IMR-90 (cell line): ENCODE results near the gene DCDC2. TPM values are rescaled to one million over a fixed set of nuclear protein-coding genes. Genes with fewer than 3 reads are reported as not detected.

Experiments
- ATAC-seq: fragments of 200-7000 bp; cut with Tn5 transposase; 2 replicates; pipeline ENCODE4 v1.9.1; 2020; ENCODE audit warnings: low read depth, mild to moderate bottlenecking, moderate library complexity
- BruUV-seq: library from RNA; stranded (reverse); fragments of 400-500 nt; replicated peaks from 2 replicates; lab custom pipeline; 2021; lab: Mats Ljungman, UMichigan
- CTCF ChIA-PET: fragments of 300-600 bp; formaldehyde crosslinking; extraction: SDS; loops from one replicate; lab custom pipeline; 2021; ENCODE audit warnings: antibody characterized with exemption; lab: Yijun Ruan, JAX
- POLR2A ChIA-PET: fragments of 300-600 bp; sonication (Branson Sonifier 250); formaldehyde crosslinking; loops from one replicate; lab custom pipeline; 2022; ENCODE audit warnings: antibody characterized with exemption; ENCODE audit not compliant: unreplicated experiment; lab: Charles Lee
- DNase-seq: peaks from one replicate; pipeline ENCODE4 v3.0.0; 2013
- H2AFZ ChIP-seq: replicated peaks from 2 replicates; pipeline ENCODE3; 2013; ENCODE audit warnings: low read length, mild to moderate bottlenecking; ENCODE audit not compliant: poor library complexity
- H2AK5ac ChIP-seq: 2 replicates; pipeline ENCODE4 v1.6.1; 2013; ENCODE audit warnings: low read depth, low read length, inconsistent platforms
- H2AK9ac ChIP-seq: replicated peaks from 2 replicates; pipeline ENCODE3; 2013; ENCODE audit warnings: mild to moderate bottlenecking, low read depth, low read length, moderate library complexity; ENCODE audit not compliant: poor library complexity
- H2BK120ac ChIP-seq: 2 replicates; pipeline ENCODE4 v1.6.1; 2013; ENCODE audit warnings: low read depth, low read length, inconsistent platforms
- H2BK15ac ChIP-seq: 3 replicates; pipeline ENCODE4 v1.6.1; 2013; ENCODE audit warnings: low read depth, low read length, inconsistent platforms
- H2BK20ac ChIP-seq: 2 replicates; pipeline ENCODE4 v1.6.1; 2013; ENCODE audit warnings: low read depth, mild to moderate bottlenecking, inconsistent platforms, low read length, moderate library complexity
- H2BK5ac ChIP-seq: 2 replicates; pipeline ENCODE4 v1.6.1; 2013; ENCODE audit warnings: mild to moderate bottlenecking, low read depth, low read length, inconsistent platforms; ENCODE audit not compliant: poor library complexity, severe bottlenecking
- H3K14ac ChIP-seq: replicated peaks from 2 replicates; pipeline ENCODE4 v1.6.1; 2013; ENCODE audit warnings: low read depth, low read length, inconsistent platforms
- H3K18ac ChIP-seq: 2 replicates; pipeline ENCODE4 v1.6.1; 2013; ENCODE audit warnings: low read depth, low read length, control low read depth
- H3K23ac ChIP-seq: 2 replicates; pipeline ENCODE4 v1.6.1; 2013; ENCODE audit warnings: low read depth, low read length, inconsistent platforms
- H3K27ac ChIP-seq: 2 replicates; pipeline ENCODE4 v1.5.1; 2013; ENCODE audit warnings: mild to moderate bottlenecking, control low read depth, low read length; ENCODE audit not compliant: insufficient read depth
- H3K27me3 ChIP-seq: 2 replicates; pipeline ENCODE4 v1.6.1; 2013; ENCODE audit warnings: low read length; ENCODE audit not compliant: control insufficient read depth, insufficient read depth
- H3K36me3 ChIP-seq: 2 replicates; pipeline ENCODE4 v1.6.1; 2013; ENCODE audit warnings: low read length, mixed read lengths; ENCODE audit not compliant: control insufficient read depth, insufficient read depth
- H3K4ac ChIP-seq: 2 replicates; pipeline ENCODE4 v1.6.1; 2013; ENCODE audit warnings: low read depth, low read length, inconsistent platforms
- H3K4me1 ChIP-seq: 2 replicates; pipeline ENCODE4 v1.6.1; 2013; ENCODE audit warnings: low read length, mixed read lengths; ENCODE audit not compliant: control insufficient read depth, insufficient read depth
- H3K4me2 ChIP-seq: 2 replicates; pipeline ENCODE4 v1.6.1; 2013; ENCODE audit warnings: low read depth, mild to moderate bottlenecking, control low read depth, low read length, moderate library complexity
- H3K4me3 ChIP-seq: 2 replicates; pipeline ENCODE4 v1.5.1; 2013; ENCODE audit warnings: low read depth, mild to moderate bottlenecking, control low read depth, low read length, moderate library complexity; ENCODE audit not compliant: insufficient read depth
- H3K56ac ChIP-seq: 2 replicates; pipeline ENCODE4 v1.6.1; 2013; ENCODE audit warnings: low read length, inconsistent platforms; ENCODE audit not compliant: insufficient read depth; ENCODE audit errors: extremely low read depth
- H3K79me1 ChIP-seq, 2 experiments: 2 replicates each; pipeline ENCODE4 v1.6.1; 2013; ENCODE audit warnings: low read length in 2 of 2, inconsistent platforms in 1 of 2, low read depth in 1 of 2
- H3K9ac ChIP-seq: 2 replicates; pipeline ENCODE4 v1.6.1; 2013; ENCODE audit warnings: low read depth, low read length, control low read depth
- H3K9me1 ChIP-seq: 2 replicates; pipeline ENCODE4 v1.6.1; 2013; ENCODE audit warnings: low read length, inconsistent platforms; ENCODE audit not compliant: insufficient read depth
- H3K9me3 ChIP-seq: 2 replicates; pipeline ENCODE4 v1.6.1; 2013; ENCODE audit warnings: low read length; ENCODE audit not compliant: control insufficient read depth, insufficient read depth
- H4K20me1 ChIP-seq: 2 replicates; pipeline ENCODE4 v1.6.1; 2013; ENCODE audit warnings: low read length, inconsistent platforms; ENCODE audit not compliant: insufficient read depth
- H4K5ac ChIP-seq: 2 replicates; pipeline ENCODE4 v1.6.1; 2013; ENCODE audit warnings: mild to moderate bottlenecking, low read depth, low read length, control low read depth
- H4K8ac ChIP-seq, 2 experiments: 2 replicates each; pipeline ENCODE4 v1.6.1; 2013; ENCODE audit warnings: low read depth in 2 of 2, low read length in 2 of 2, control low read depth in 1 of 2, inconsistent platforms in 1 of 2
- H4K91ac ChIP-seq: 2 replicates; pipeline ENCODE4 v1.6.1; 2013; ENCODE audit warnings: low read depth, low read length, inconsistent platforms; ENCODE audit not compliant: insufficient read depth
- CHD1 ChIP-seq: IDR thresholded peaks from 2 replicates; pipeline ENCODE4 v1.6.1; 2012; ENCODE audit warnings: low read depth, low read length, improper control_type of control experiment
- FOS ChIP-seq: fragments of 150-350 bp; IDR thresholded peaks from 2 replicates; pipeline ENCODE4 v1.6.1; 2016; ENCODE audit warnings: low read depth, low read length
- MAFK ChIP-seq: IDR thresholded peaks from 2 replicates; pipeline ENCODE4 v1.6.1; 2012; ENCODE audit warnings: low read depth, low read length, improper control_type of control experiment
- MXI1 ChIP-seq: IDR thresholded peaks from 2 replicates; pipeline ENCODE4 v1.6.1; 2012; ENCODE audit warnings: low read depth, mild to moderate bottlenecking, low read length, moderate library complexity, borderline replicate concordance
- NFE2L2 ChIP-seq: fragments of 150-350 bp; IDR thresholded peaks from 2 replicates; pipeline ENCODE4 v1.6.1; 2016; ENCODE audit warnings: low read depth, mild to moderate bottlenecking, low read length
- POLR2A ChIP-seq: IDR thresholded peaks from 2 replicates; pipeline ENCODE4 v1.6.1; 2012; ENCODE audit warnings: mild to moderate bottlenecking, low read depth, low read length
- RAD21 ChIP-seq: IDR thresholded peaks from 2 replicates; pipeline ENCODE4 v1.6.1; 2012; ENCODE audit warnings: low read length, improper control_type of control experiment
- RCOR1 ChIP-seq: IDR thresholded peaks from 2 replicates; pipeline ENCODE4 v1.6.1; 2012; ENCODE audit warnings: mild to moderate bottlenecking, low read length, improper control_type of control experiment; ENCODE audit not compliant: insufficient replicate concordance
- RFX5 ChIP-seq: IDR thresholded peaks from 2 replicates; pipeline ENCODE4 v1.8.0; 2012; ENCODE audit warnings: low read depth, mild to moderate bottlenecking, low read length, moderate library complexity
- WGBS, 2 experiments: methylation state at CpG; one replicate each; pipeline versions ENCODE4 v1.1.5 to v1.1.7; 2013; ENCODE audit warnings: missing lambda C conversion rate in 2 of 2; ENCODE audit not compliant: insufficient read length in 1 of 2; ENCODE audit errors: extremely low coverage in 2 of 2; 5-methylcytosine and 5-hydroxymethylcytosine counted together
- dilution Hi-C: fragments of 300-500 bp; cut with HindIII; formaldehyde crosslinking; loops from one replicate; pipeline ENCODE4 v1.14.3; 2018; ENCODE audit warnings: low sequenced_read_pairs; ENCODE audit not compliant: unreplicated experiment
- in situ Hi-C: fragments of 300-500 bp; cut with MboI; formaldehyde crosslinking; loops from 3 replicates; pipeline ENCODE4 v1.14.3; 2019; ENCODE audit warnings: low sequenced_read_pairs, inconsistent platforms, mixed read lengths
- intact Hi-C: fragments of 100-400 bp; cut with micrococcal nuclease; formaldehyde crosslinking; loops from 2 replicates; pipeline ENCODE4 v1.10.0; 2022
- polyA plus RNA-seq, 3 experiments: library from polyadenylated mRNA; depleted of rRNA; stranded (reverse); fragments of >200 nt; gene quantifications; 2 replicates each; pipeline ENCODE4 v1.2.3, GENCODE V29; 2012; ENCODE audit warnings: low replicate concordance in 1 of 3
- total RNA-seq: library from RNA; depleted of rRNA; stranded (reverse); fragments of >200 nt; gene quantifications from 2 replicates; pipeline ENCODE4 v1.2.3, GENCODE V29; 2012
- TF ChIP-seq, protein P1 (sequence below): fragments of 150-350 bp; IDR thresholded peaks from 2 replicates; pipeline ENCODE4 v1.6.1; 2016; ENCODE audit warnings: low read depth, mild to moderate bottlenecking, low read length, moderate library complexity, borderline replicate concordance
- TF ChIP-seq, protein P2 (sequence below): fragments of 150-350 bp; IDR thresholded peaks from 2 replicates; pipeline ENCODE4 v1.6.1; 2017; ENCODE audit warnings: mild to moderate bottlenecking, antibody characterized with exemption, low read length, low read depth

Gene DCDC2
- total and polyA plus RNA-seq, 2 of the 4 experiments (the other 2 are of a cell fraction) = not detected

DNA sequence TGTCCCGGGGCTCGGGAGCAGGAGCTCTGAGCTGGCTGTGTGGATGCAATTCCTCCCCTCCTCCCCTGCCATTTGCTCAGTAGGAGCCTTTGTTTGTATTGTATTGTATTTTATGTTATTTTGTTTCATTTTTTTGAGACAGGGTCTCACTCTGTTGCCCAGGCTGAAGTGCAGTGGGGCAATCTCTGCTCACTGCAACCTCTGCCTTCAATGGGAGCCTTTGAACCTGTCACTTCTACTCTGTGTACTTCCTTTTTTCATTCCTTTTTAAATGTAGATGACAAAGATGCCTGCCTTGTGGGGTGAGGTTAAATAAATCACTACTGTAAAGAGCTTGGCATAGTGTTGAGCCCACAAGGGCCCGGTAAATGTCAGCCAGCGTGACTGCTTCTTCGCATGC, 70.6 kb downstream of the DCDC2 start:
- dilution Hi-C loops (no loop called here), in situ Hi-C loops (no loop called here), intact Hi-C loops (loop anchor here (10.0 kb wide), 2 partner anchors 408 to 478 kb away; no protein-coding TSS in a partner anchor)
- H3K56ac ChIP-seq = no peak overlapping the region
- H3K9me1 ChIP-seq = no peaks in the 10 kb centered on the region
- H3K4me3 ChIP-seq = no peak overlapping the region
- no TSS peak for BruUV-seq
- WGBS, 2 experiments = 100% methylated on average over 1 of the region's 5 CpGs; no CpG with 5 or more reads in 1 of the 2 experiments
- POLR2A ChIA-PET = no interaction called here
- no peak overlapping the region for H3K23ac ChIP-seq
- no peak overlapping the region for H3K27ac ChIP-seq
- no peak overlapping the region for H4K8ac ChIP-seq
- H3K9ac ChIP-seq = no peak overlapping the region
- no peaks in the 10 kb centered on the region for H3K79me1 ChIP-seq
- H3K18ac ChIP-seq = no peak overlapping the region
- no peak overlapping the region for H2AFZ ChIP-seq
- H4K91ac ChIP-seq = no peak overlapping the region
- ATAC-seq = no peak
- CTCF ChIA-PET = no interaction called here
- H4K20me1 ChIP-seq = no peaks in the 10 kb centered on the region
- H2BK120ac ChIP-seq = no peak overlapping the region
- H3K27me3 ChIP-seq = no peaks in the 10 kb centered on the region
- no peak for TF ChIP-seq MXI1
- no peak for TF ChIP-seq FOS
- TF ChIP-seq, protein P1, sequence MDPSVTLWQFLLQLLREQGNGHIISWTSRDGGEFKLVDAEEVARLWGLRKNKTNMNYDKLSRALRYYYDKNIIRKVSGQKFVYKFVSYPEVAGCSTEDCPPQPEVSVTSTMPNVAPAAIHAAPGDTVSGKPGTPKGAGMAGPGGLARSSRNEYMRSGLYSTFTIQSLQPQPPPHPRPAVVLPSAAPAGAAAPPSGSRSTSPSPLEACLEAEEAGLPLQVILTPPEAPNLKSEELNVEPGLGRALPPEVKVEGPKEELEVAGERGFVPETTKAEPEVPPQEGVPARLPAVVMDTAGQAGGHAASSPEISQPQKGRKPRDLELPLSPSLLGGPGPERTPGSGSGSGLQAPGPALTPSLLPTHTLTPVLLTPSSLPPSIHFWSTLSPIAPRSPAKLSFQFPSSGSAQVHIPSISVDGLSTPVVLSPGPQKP = no peak
- TF ChIP-seq MAFK = no peak
- TF ChIP-seq RFX5 = no peak
- no peak for TF ChIP-seq RAD21
- TF ChIP-seq RCOR1 = no peak
- no peak for TF ChIP-seq NFE2L2
- TF ChIP-seq, protein P2, sequence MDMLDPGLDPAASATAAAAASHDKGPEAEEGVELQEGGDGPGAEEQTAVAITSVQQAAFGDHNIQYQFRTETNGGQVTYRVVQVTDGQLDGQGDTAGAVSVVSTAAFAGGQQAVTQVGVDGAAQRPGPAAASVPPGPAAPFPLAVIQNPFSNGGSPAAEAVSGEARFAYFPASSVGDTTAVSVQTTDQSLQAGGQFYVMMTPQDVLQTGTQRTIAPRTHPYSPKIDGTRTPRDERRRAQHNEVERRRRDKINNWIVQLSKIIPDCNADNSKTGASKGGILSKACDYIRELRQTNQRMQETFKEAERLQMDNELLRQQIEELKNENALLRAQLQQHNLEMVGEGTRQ = no peak
- TF ChIP-seq CHD1 = no peak
- no peak for TF ChIP-seq POLR2A
- H3K4me2 ChIP-seq = no peak overlapping the region
- no peak for DNase-seq
- no peak overlapping the region for H3K14ac ChIP-seq
- H3K9me3 ChIP-seq = no peaks in the 10 kb centered on the region
- no peak overlapping the region for H2BK5ac ChIP-seq
- no peak overlapping the region for H2AK9ac ChIP-seq
- no peak overlapping the region for H2BK20ac ChIP-seq
- H2BK15ac ChIP-seq = no peak overlapping the region
- no peak overlapping the region for H2AK5ac ChIP-seq
- no peaks in the 10 kb centered on the region for H3K36me3 ChIP-seq
- H4K5ac ChIP-seq = no peak overlapping the region
- H3K4ac ChIP-seq = no peak overlapping the region
- H3K4me1 ChIP-seq = no peaks in the 10 kb centered on the region
